Mesenchymal stem cell (in vitro differentiated cells and primary cell): Measurements from ENCODE around the gene MYL9.

ENCODE experiments used
- DNase-seq: peaks from one replicate; pipeline ENCODE4 v3.0.0-alpha.2; 2013
- H2AFZ ChIP-seq: one replicate; pipeline ENCODE4 v1.6.1; 2013; ENCODE audit warnings: low read depth, mild to moderate bottlenecking, control low read depth, inconsistent platforms, low read length, moderate library complexity
- H2AK5ac ChIP-seq: 2 replicates; pipeline ENCODE4 v1.6.1; 2013; ENCODE audit warnings: low read length, moderate library complexity, mild to moderate bottlenecking, inconsistent platforms; ENCODE audit not compliant: severe bottlenecking
- H2BK120ac ChIP-seq: one replicate; pipeline ENCODE4 v1.6.1; 2013; ENCODE audit warnings: low read depth, mild to moderate bottlenecking, inconsistent platforms, low read length, moderate library complexity
- H2BK12ac ChIP-seq, 2 experiments: one replicate each; pipeline ENCODE4 v1.6.1; 2013; ENCODE audit warnings: inconsistent platforms in 2 of 2, low read length in 2 of 2, mild to moderate bottlenecking in 2 of 2, moderate library complexity in 2 of 2, control low read depth in 1 of 2
- H2BK15ac ChIP-seq: one replicate; pipeline ENCODE4 v1.6.1; 2013; ENCODE audit warnings: mild to moderate bottlenecking, low read depth, inconsistent platforms; ENCODE audit not compliant: poor library complexity, severe bottlenecking
- H2BK5ac ChIP-seq: 2 replicates; pipeline ENCODE4 v1.6.1; 2013; ENCODE audit warnings: low read depth, mild to moderate bottlenecking, low read length, control low read depth, inconsistent platforms; ENCODE audit not compliant: poor library complexity, severe bottlenecking
- H3K14ac ChIP-seq, 2 experiments: one replicate each; pipeline ENCODE4 v1.6.1; 2013; ENCODE audit warnings: inconsistent platforms in 2 of 2, low read length in 2 of 2, control low read depth in 1 of 2, mild to moderate bottlenecking in 1 of 2, moderate library complexity in 1 of 2
- H3K18ac ChIP-seq, 2 experiments: one replicate each; pipeline ENCODE4 v1.6.1; 2013; ENCODE audit warnings: inconsistent platforms in 2 of 2, low read length in 2 of 2, control low read depth in 1 of 2, low read depth in 1 of 2, mild to moderate bottlenecking in 1 of 2
- H3K23ac ChIP-seq, 2 experiments: one replicate each; pipeline ENCODE4 v1.6.1; 2013; ENCODE audit warnings: inconsistent platforms in 2 of 2, low read length in 2 of 2, mild to moderate bottlenecking in 2 of 2, moderate library complexity in 2 of 2, control low read depth in 1 of 2
- H3K27ac ChIP-seq: 2 replicates; pipeline ENCODE4 v1.5.1; 2013; ENCODE audit warnings: mild to moderate bottlenecking, moderate library complexity, low read length, control low read depth, inconsistent platforms; ENCODE audit not compliant: poor library complexity, severe bottlenecking
- H3K27me3 ChIP-seq, 2 experiments: 2 replicates each; pipeline versions ENCODE4 v1.6.1 to v1.7.0; 2013; ENCODE audit warnings: low read length in 2 of 2, mild to moderate bottlenecking in 2 of 2, moderate library complexity in 2 of 2, control low read depth in 1 of 2, inconsistent platforms in 1 of 2; ENCODE audit not compliant: control insufficient read depth in 1 of 2, insufficient read depth in 1 of 2
- H3K36me3 ChIP-seq, 2 experiments: 2 replicates each; pipeline versions ENCODE4 v1.6.1 to v1.7.0; 2013; ENCODE audit warnings: low read length in 2 of 2, control low read depth in 1 of 2, inconsistent platforms in 1 of 2, low read depth in 1 of 2, mild to moderate bottlenecking in 1 of 2; ENCODE audit not compliant: insufficient read depth in 2 of 2, control insufficient read depth in 1 of 2
- H3K4ac ChIP-seq, 2 experiments: one replicate each; pipeline ENCODE4 v1.6.1; 2013; ENCODE audit warnings: inconsistent platforms in 2 of 2, low read length in 2 of 2, mild to moderate bottlenecking in 2 of 2, moderate library complexity in 2 of 2, control low read depth in 1 of 2, low read depth in 1 of 2
- H3K4me1 ChIP-seq: 2 replicates; pipeline ENCODE4 v1.6.1; 2013; ENCODE audit warnings: low read depth, low read length, control low read depth; ENCODE audit not compliant: control insufficient read depth, insufficient read depth
- H3K4me2 ChIP-seq: 2 replicates; pipeline ENCODE4 v1.6.1; 2013; ENCODE audit warnings: low read length, mild to moderate bottlenecking, inconsistent platforms; ENCODE audit not compliant: poor library complexity, severe bottlenecking
- H3K4me3 ChIP-seq, 2 experiments: 2 replicates each; pipeline versions ENCODE4 v1.5.1 to v1.7.0; 2013; ENCODE audit warnings: low read length in 2 of 2, mild to moderate bottlenecking in 2 of 2, control low read depth in 1 of 2, low read depth in 1 of 2; ENCODE audit not compliant: insufficient read depth in 1 of 2
- H3K79me1 ChIP-seq: replicated peaks from 2 replicates; pipeline ENCODE4 v1.6.1; 2013; ENCODE audit warnings: mild to moderate bottlenecking, control low read depth, low read length, inconsistent platforms; ENCODE audit not compliant: poor library complexity, severe bottlenecking
- H3K9ac ChIP-seq: 2 replicates; pipeline ENCODE4 v1.7.0; 2013; ENCODE audit warnings: mild to moderate bottlenecking, low read length, moderate library complexity
- H3K9me3 ChIP-seq: 2 replicates; pipeline ENCODE4 v1.7.0; 2013; ENCODE audit warnings: mild to moderate bottlenecking, low read length; ENCODE audit not compliant: control insufficient read depth
- H4K8ac ChIP-seq: one replicate; pipeline ENCODE4 v1.6.1; 2013; ENCODE audit warnings: inconsistent platforms, mild to moderate bottlenecking, low read length, moderate library complexity
- H4K91ac ChIP-seq: one replicate; pipeline ENCODE4 v1.6.1; 2013; ENCODE audit warnings: mild to moderate bottlenecking, low read length, inconsistent platforms
- WGBS: methylation state at CpG from one replicate; pipeline ENCODE4 v1.1.7; 2013; ENCODE audit warnings: mixed read lengths; 5-methylcytosine and 5-hydroxymethylcytosine counted together

Gene MYL9

GRCh38 chr20:36542516-36543183 lies 1.3 kb downstream of the MYL9 start:
- H3K4me3 ChIP-seq = peak overlapping the region; percentile 82 to 96
- H2AFZ ChIP-seq = no peak overlapping the region
- peaks cover 12% of the 10 kb centered on the region for H3K79me1 ChIP-seq
- peak overlapping the region; percentile 33 for H4K8ac ChIP-seq
- H2BK12ac ChIP-seq = peak overlapping the region; percentile 59 to 74
- H3K9ac ChIP-seq = peak overlapping the region; percentile 98
- H2BK15ac ChIP-seq = peak overlapping the region; percentile 17
- H3K9me3 ChIP-seq = no peaks in the 10 kb centered on the region
- H3K36me3 ChIP-seq = peaks cover 25 to 39% of the 10 kb centered on the region in 2 experiments
- H3K4ac ChIP-seq = peak overlapping the region; percentile 79 to 88
- DNase-seq = no peak
- 83% methylated on average over 10 of the region's 10 CpGs for WGBS
- no peak overlapping the region for H2BK5ac ChIP-seq
- H3K18ac ChIP-seq = peak overlapping the region; percentile 89 to 96
- peak overlapping the region; percentile 49 for H2AK5ac ChIP-seq
- H3K27ac ChIP-seq = peak overlapping the region; percentile 90
- H4K91ac ChIP-seq = peak overlapping the region; percentile 44
- H2BK120ac ChIP-seq = peak overlapping the region; percentile 71
- peak overlapping the region in 1 of 2 experiments; percentile 51 for H3K23ac ChIP-seq
- peaks cover 45% of the 10 kb centered on the region for H3K4me1 ChIP-seq
- peak overlapping the region; percentile 58 for H3K4me2 ChIP-seq
- peak overlapping the region in 1 of 2 experiments; percentile 77 for H3K14ac ChIP-seq
- H3K27me3 ChIP-seq = no peaks in the 10 kb centered on the region

DNA sequence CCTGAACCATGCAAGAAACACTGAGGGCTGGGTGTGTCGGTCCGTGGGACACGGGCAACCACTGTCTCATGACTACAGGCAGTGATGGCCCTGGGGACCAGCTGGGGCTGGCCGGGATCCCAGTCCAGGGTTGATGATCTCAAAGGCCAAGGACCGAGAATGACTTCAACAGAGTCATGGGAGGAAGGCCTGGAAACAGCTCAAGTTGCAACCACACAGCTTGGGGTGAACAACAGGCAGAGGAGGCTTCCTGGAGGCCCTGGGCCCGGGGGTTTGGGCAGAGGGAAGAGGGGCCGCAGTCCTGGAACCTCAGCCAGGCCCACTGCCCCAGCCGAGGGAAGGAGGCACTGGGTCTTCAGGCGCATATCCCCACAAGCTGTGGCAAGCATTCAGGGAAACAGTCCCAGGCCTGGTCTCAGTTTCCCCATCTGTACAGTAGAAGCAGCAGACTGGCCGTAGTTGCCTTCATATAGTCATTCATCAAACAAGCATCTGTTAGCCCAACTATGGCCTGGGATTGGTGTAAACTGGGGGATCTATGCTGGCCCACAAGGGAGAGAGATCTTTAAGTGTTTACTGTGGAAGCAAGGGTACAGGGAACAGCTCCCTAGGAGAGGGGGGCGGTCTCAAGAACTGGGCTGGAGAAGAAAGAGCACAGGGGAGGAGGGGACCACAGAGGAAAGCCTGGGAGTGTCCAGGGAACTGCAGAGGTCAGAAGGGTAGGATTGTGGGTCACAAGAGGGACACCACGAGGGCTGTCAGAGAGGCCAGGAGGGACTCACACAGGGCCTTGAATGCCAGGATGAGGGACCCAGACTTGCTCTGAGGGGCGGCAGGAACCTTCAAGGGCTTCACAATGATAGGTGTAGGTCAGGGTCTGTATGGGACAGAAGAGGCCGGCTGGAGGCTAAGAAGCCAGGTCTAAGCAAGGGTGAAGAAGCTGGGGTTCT lies 2.1 kb downstream of the MYL9 start:
- Histone ChIP-seq H3K4me1 (peaks cover 43% of the 10 kb centered on the region), H3K9ac (peak overlapping the region; percentile 98), H3K18ac (peak overlapping the region; percentile 89 to 96), H3K27ac (peak overlapping the region; percentile 90), H3K4ac (peak overlapping the region; percentile 77 to 79), H4K91ac (peak overlapping the region; percentile 44), H2AFZ (no peak overlapping the region), H2BK15ac (no peak overlapping the region), H2BK12ac (peak overlapping the region in 1 of 2 experiments; percentile 59), H3K23ac (no peak overlapping the region), H2BK5ac (peak overlapping the region; percentile 32), H2BK120ac (peak overlapping the region; percentile 71), H3K4me2 (peak overlapping the region; percentile 58), H3K9me3 (no peaks in the 10 kb centered on the region), H3K14ac (peak overlapping the region in 1 of 2 experiments; percentile 4), H3K4me3 (peak overlapping the region; percentile 82 to 96), H4K8ac (peak overlapping the region; percentile 66), H3K36me3 (peaks cover 33 to 47% of the 10 kb centered on the region in 2 experiments), H3K27me3 (no peaks in the 10 kb centered on the region), H2AK5ac (peak overlapping the region; percentile 49), H3K79me1 (peaks cover 12% of the 10 kb centered on the region)
- peak; percentile 80 for DNase-seq
- 80% methylated on average over 13 of the region's 14 CpGs for WGBS

DNA sequence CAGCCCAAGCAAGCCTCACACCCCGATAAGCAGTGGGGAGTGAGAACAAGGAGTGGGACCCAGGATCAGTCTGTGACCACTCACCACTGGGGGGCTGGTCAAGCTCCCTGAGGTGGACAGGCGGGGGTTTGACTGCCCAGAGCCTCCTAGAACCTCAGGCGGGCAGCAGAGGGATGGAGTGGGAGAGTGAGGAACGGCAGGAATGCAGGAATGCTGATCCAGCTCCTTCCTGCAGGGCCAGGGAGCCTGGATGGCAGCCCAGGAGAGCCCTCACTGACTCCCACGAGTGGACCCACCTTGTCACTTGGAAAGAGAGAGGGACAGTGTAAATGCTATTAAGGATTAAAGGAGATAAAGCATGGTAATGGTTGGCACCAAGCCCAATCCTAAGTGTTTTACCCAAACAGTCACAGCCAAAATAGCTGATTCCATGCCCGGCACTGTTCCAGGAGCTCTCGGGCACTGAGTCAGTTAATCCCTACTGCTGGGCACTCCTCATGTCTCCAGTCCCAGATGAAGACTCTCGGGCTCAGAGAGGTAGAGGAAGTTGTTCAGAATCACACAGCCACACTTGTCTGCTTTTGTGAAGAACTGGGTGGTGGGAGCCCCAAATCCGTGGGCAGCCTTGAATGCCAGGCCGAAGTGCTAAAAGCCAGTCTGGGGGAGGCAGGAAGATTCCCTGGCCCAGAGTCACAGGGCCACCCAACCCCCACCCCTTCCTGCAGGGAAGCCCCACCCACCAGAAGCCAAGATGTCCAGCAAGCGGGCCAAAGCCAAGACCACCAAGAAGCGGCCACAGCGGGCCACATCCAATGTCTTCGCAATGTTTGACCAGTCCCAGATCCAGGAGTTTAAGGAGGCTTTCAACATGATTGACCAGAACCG lies 3.1 kb downstream of the MYL9 start:
- 84% methylated on average over 15 of the region's 15 CpGs for WGBS
- Histone ChIP-seq H3K4ac (no peak overlapping the region), H3K4me1 (peaks cover 43% of the 10 kb centered on the region)

More for the DNA sequence above, 3.1 kb downstream of the MYL9 start:
- Histone ChIP-seq H2AFZ (no peak overlapping the region), H3K23ac (no peak overlapping the region), H3K4me3 (peak overlapping the region in 1 of 2 experiments; percentile 96), H3K14ac (no peak overlapping the region), H3K79me1 (peaks cover 14% of the 10 kb centered on the region), H2AK5ac (no peak overlapping the region), H2BK12ac (peak overlapping the region in 1 of 2 experiments; percentile 29), H2BK15ac (no peak overlapping the region), H2BK120ac (no peak overlapping the region), H3K36me3 (peaks cover 41 to 56% of the 10 kb centered on the region in 2 experiments), H3K18ac (peak overlapping the region in 1 of 2 experiments; percentile 61), H3K9me3 (no peaks in the 10 kb centered on the region), H3K27me3 (no peaks in the 10 kb centered on the region), H3K27ac (peak overlapping the region; percentile 90), H4K91ac (no peak overlapping the region), H4K8ac (peak overlapping the region; percentile 0), H3K9ac (peak overlapping the region; percentile 98), H3K4me2 (peak overlapping the region; percentile 58), H2BK5ac (no peak overlapping the region)
- DNase-seq = no peak
